Measurements from ENCODE around the gene PLCL2. TPM values are rescaled to one million over a fixed set of nuclear protein-coding genes. Genes with fewer than 3 reads are reported as not detected.

Gene PLCL2
- total and polyA plus RNA-seq, 4 donors, result 1.5 to 16.5 (median 9.4) TPM

GRCh38 chr3:17014284-17014683 lies 129.5 kb downstream of the PLCL2 start:
- peak overlapping the region; percentile 42 to 48 for H3K27ac ChIP-seq (ENCODE audit: low read depth in 1 of 2, low read length in 2 of 2)
- 37% methylated on average over 2 of the region's 2 CpGs for WGBS
- peak overlapping the region in 1 of 3 donors; percentile 36 for H3K4me3 ChIP-seq (ENCODE audit: low read depth in 1 of 3, low read length in 3 of 3)
- no peak for DNase-seq (ENCODE audit: low spot score)
- H3K9ac ChIP-seq (ENCODE audit: low read depth in 1 of 2, low read length in 2 of 2), result no peak overlapping the region
- H3K36me3 ChIP-seq (ENCODE audit: control insufficient read depth in 4 of 4, insufficient read depth in 3 of 4, low read depth in 1 of 4, low read length in 3 of 4), result peaks cover 0 to 4% (median 3%) of the 10 kb centered on the region in 4 donors
- H3K9me3 ChIP-seq (ENCODE audit: control insufficient read depth in 4 of 4, low read length in 3 of 4), result no peaks in the 10 kb centered on the region
- TF ChIP-seq RXRA (IDR thresholded peaks at IDR 0.05), result peak in 1 of 2 donors; percentile 34
- peak in 1 of 2 donors; percentile 10 for TF ChIP-seq RAD21 (IDR thresholded peaks at IDR 0.05)
- no peak for TF ChIP-seq FOXA2 (IDR thresholded peaks at IDR 0.05)
- peak; percentile 57 for TF ChIP-seq SP1 (IDR thresholded peaks at IDR 0.05)
- TF ChIP-seq TAF1 (conservative IDR thresholded peaks at IDR 0.05), result no peak
- TF ChIP-seq NR2F2 (IDR thresholded peaks at IDR 0.05), result no peak
- TF ChIP-seq, protein P1, sequence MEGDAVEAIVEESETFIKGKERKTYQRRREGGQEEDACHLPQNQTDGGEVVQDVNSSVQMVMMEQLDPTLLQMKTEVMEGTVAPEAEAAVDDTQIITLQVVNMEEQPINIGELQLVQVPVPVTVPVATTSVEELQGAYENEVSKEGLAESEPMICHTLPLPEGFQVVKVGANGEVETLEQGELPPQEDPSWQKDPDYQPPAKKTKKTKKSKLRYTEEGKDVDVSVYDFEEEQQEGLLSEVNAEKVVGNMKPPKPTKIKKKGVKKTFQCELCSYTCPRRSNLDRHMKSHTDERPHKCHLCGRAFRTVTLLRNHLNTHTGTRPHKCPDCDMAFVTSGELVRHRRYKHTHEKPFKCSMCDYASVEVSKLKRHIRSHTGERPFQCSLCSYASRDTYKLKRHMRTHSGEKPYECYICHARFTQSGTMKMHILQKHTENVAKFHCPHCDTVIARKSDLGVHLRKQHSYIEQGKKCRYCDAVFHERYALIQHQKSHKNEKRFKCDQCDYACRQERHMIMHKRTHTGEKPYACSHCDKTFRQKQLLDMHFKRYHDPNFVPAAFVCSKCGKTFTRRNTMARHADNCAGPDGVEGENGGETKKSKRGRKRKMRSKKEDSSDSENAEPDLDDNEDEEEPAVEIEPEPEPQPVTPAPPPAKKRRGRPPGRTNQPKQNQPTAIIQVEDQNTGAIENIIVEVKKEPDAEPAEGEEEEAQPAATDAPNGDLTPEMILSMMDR (IDR thresholded peaks at IDR 0.05; ENCODE audit: low read depth, low read length, missing input control), result no peak
- peak; percentile 37 for TF ChIP-seq HNF4G (IDR thresholded peaks at IDR 0.05)
- no peak for TF ChIP-seq JUND (IDR thresholded peaks at IDR 0.05)
- TF ChIP-seq, protein P2, sequence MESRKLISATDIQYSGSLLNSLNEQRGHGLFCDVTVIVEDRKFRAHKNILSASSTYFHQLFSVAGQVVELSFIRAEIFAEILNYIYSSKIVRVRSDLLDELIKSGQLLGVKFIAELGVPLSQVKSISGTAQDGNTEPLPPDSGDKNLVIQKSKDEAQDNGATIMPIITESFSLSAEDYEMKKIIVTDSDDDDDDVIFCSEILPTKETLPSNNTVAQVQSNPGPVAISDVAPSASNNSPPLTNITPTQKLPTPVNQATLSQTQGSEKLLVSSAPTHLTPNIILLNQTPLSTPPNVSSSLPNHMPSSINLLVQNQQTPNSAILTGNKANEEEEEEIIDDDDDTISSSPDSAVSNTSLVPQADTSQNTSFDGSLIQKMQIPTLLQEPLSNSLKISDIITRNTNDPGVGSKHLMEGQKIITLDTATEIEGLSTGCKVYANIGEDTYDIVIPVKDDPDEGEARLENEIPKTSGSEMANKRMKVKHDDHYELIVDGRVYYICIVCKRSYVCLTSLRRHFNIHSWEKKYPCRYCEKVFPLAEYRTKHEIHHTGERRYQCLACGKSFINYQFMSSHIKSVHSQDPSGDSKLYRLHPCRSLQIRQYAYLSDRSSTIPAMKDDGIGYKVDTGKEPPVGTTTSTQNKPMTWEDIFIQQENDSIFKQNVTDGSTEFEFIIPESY (IDR thresholded peaks at IDR 0.05), result no peak
- TF ChIP-seq YY1 (IDR thresholded peaks at IDR 0.05), result peak; percentile 13
- peak; percentile 46 to 68 for TF ChIP-seq HNF4A (conservative IDR thresholded peaks at IDR 0.05)
- TF ChIP-seq MAX (IDR thresholded peaks at IDR 0.05), result no peak
- TF ChIP-seq FOXA1 (IDR thresholded peaks at IDR 0.05), result peak; percentile 5
- peaks cover 4 to 34% (median 17%) of the 10 kb centered on the region in 4 donors for H3K4me1 ChIP-seq (ENCODE audit: control insufficient read depth in 4 of 4, insufficient read depth in 4 of 4, low read length in 3 of 4)
- H3K27me3 ChIP-seq (ENCODE audit: control insufficient read depth in 4 of 4, insufficient read depth in 4 of 4, low read length in 3 of 4), result no peaks in the 10 kb centered on the region

DNA sequence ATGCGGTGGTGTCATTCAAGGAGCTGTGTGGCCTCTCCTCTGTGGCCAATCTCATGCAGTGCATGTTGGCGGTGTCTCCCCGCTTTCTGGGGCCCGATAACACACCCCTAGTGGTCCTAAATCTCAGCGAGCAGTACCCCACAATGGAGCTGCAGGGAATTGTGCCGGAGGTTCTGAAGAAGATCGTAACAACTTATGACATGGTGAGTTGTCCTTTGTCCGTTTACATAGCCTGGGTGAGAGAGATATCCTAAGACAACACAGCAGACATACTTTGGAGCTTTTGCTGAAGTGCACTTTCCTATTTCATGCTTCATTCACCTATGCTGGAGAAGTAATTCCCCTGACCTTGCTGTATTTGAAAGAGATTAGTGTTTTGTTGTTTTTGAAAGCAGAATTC lies 130.0 kb downstream of the PLCL2 start:
- H3K36me3 ChIP-seq (ENCODE audit: control insufficient read depth in 4 of 4, insufficient read depth in 3 of 4, low read depth in 1 of 4, low read length in 3 of 4), result peaks cover 0 to 4% (median 3%) of the 10 kb centered on the region in 4 donors
- no peaks in the 10 kb centered on the region for H3K27me3 ChIP-seq (ENCODE audit: control insufficient read depth in 4 of 4, insufficient read depth in 4 of 4, low read length in 3 of 4)
- peak overlapping the region in 1 of 3 donors; percentile 36 for H3K4me3 ChIP-seq (ENCODE audit: low read depth in 1 of 3, low read length in 3 of 3)
- peak overlapping the region; percentile 42 to 48 for H3K27ac ChIP-seq (ENCODE audit: low read depth in 1 of 2, low read length in 2 of 2)
- TF ChIP-seq FOXA2 (IDR thresholded peaks at IDR 0.05), result peak; percentile 34
- TF ChIP-seq, protein P1 (IDR thresholded peaks at IDR 0.05; ENCODE audit: low read depth, low read length, missing input control), result no peak
- peak; percentile 22 for TF ChIP-seq YY1 (IDR thresholded peaks at IDR 0.05)
- TF ChIP-seq ATF3 (IDR thresholded peaks at IDR 0.05), result no peak
- peak in 1 of 2 donors; percentile 31 for TF ChIP-seq HNF4A (conservative IDR thresholded peaks at IDR 0.05)
- peaks cover 4 to 34% (median 17%) of the 10 kb centered on the region in 4 donors for H3K4me1 ChIP-seq (ENCODE audit: control insufficient read depth in 4 of 4, insufficient read depth in 4 of 4, low read length in 3 of 4)
- H3K9me3 ChIP-seq (ENCODE audit: control insufficient read depth in 4 of 4, low read length in 3 of 4), result no peaks in the 10 kb centered on the region
- H3K9ac ChIP-seq (ENCODE audit: low read depth in 1 of 2, low read length in 2 of 2), result no peak overlapping the region
- 54% methylated on average over 8 of the region's 8 CpGs for WGBS
- DNase-seq (ENCODE audit: low spot score), result no peak
